ENCODE results near the gene KRT7. TPM values are rescaled to one million over a fixed set of nuclear protein-coding genes. Genes with fewer than 3 reads are reported as not detected.

KRT7 gene
- polyA plus RNA-seq, 1 of the 3 experiments (the other 2 are of a cell fraction), result 5.4 TPM

- Histone ChIP-seq H3K9me2 (no peaks in the 10 kb centered on the region), H3K9ac (no peak overlapping the region), H3K4me3 (ENCODE audit: low read depth in 2 of 2, low read length in 1 of 2) (no peak overlapping the region), H3F3A (replicated peaks; ENCODE audit: insufficient read depth) (no peaks in the 10 kb centered on the region), H3K9me3 (no peaks in the 10 kb centered on the region), H3K4me1 (ENCODE audit: control insufficient read depth in 1 of 2, insufficient read depth in 2 of 2, low read depth in 1 of 2, low read length in 1 of 2) (no peaks in the 10 kb centered on the region; a peak in 1 of 4 replicates), H3K27ac (ENCODE audit: low read depth in 2 of 2, low read length in 1 of 2) (no peak overlapping the region), H3K27me3 (ENCODE audit: insufficient read depth) (no peaks in the 10 kb centered on the region), H3K79me2 (ENCODE audit: insufficient read depth) (no peaks in the 10 kb centered on the region), H4K20me1 (ENCODE audit: insufficient read depth) (no peaks in the 10 kb centered on the region), H2AFZ (ENCODE audit: low read depth) (no peak overlapping the region), H3K4me2 (0 out of 2 replicates have a peak overlapping the region, but pooled peaks have one; percentile 18), H3K36me3 (replicated peaks in 1 of 2; ENCODE audit: control insufficient read depth in 1 of 2, insufficient read depth in 2 of 2, low read length in 1 of 2) (no peaks in the 10 kb centered on the region)
- no peak for DNase-seq
- WGBS (ENCODE audit: low lambda C conversion rate), result 100% methylated on average over 3 of the region's 3 CpGs
- TF ChIP-seq RAD21 (IDR thresholded peaks at IDR 0.05; ENCODE audit: low read length), result no peak
- TF ChIP-seq FOSL2 (IDR thresholded peaks at IDR 0.05; ENCODE audit: borderline replicate concordance, low read depth), result no peak
- no peak for TF ChIP-seq CTCF (IDR thresholded peaks at IDR 0.05)
- no peak for TF ChIP-seq NFIC (IDR thresholded peaks at IDR 0.05; ENCODE audit: borderline replicate concordance)
- TF ChIP-seq, protein P1, sequence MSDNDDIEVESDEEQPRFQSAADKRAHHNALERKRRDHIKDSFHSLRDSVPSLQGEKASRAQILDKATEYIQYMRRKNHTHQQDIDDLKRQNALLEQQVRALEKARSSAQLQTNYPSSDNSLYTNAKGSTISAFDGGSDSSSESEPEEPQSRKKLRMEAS (IDR thresholded peaks at IDR 0.05; ENCODE audit: low read depth), result no peak
- TF ChIP-seq SIN3A (IDR thresholded peaks at IDR 0.05; ENCODE audit: borderline replicate concordance, low read depth, low read length), result no peak
- no peak for TF ChIP-seq GATA2 (CRISPR knock-in tag; IDR thresholded peaks at IDR 0.05)
- POLR2A ChIA-PET, result no interaction called here
- CTCF ChIA-PET, result interaction anchor here (1.3 to 8.9 kb wide), 2 partner anchors 11 to 16 kb away, joined by 3 to 80 read pairs; partner anchors contain the start of gene KRT86
These were observed 34.2 kb downstream of the KRT7 start for GRCh38 chr12:52267266-52267665.

- Histone ChIP-seq H3K9ac (peak overlapping the region; percentile 29; the same call in 1 of the 2 replicates), H3K9me2 (no peaks in the 10 kb centered on the region), H3F3A (replicated peaks; ENCODE audit: insufficient read depth) (no peaks in the 10 kb centered on the region), H3K9me3 (no peaks in the 10 kb centered on the region), H3K27me3 (ENCODE audit: insufficient read depth) (no peaks in the 10 kb centered on the region), H3K4me3 (ENCODE audit: low read depth in 2 of 2, low read length in 1 of 2) (no peak overlapping the region), H3K79me2 (ENCODE audit: insufficient read depth) (no peaks in the 10 kb centered on the region), H3K27ac (ENCODE audit: low read depth in 2 of 2, low read length in 1 of 2) (peak overlapping the region in 1 of 2 experiments; percentile 38; a peak in 2 of 4 replicates), H3K36me3 (replicated peaks in 1 of 2; ENCODE audit: control insufficient read depth in 1 of 2, insufficient read depth in 2 of 2, low read length in 1 of 2) (no peaks in the 10 kb centered on the region), H3K4me2 (0 out of 2 replicates have a peak overlapping the region, but pooled peaks have one; percentile 18), H3K4me1 (ENCODE audit: control insufficient read depth in 1 of 2, insufficient read depth in 2 of 2, low read depth in 1 of 2, low read length in 1 of 2) (no peaks in the 10 kb centered on the region; a peak in 1 of 4 replicates), H2AFZ (ENCODE audit: low read depth) (no peak overlapping the region), H4K20me1 (ENCODE audit: insufficient read depth) (no peaks in the 10 kb centered on the region)
- ChIA-PET POLR2A (no interaction called here), CTCF (interaction anchor here (8.9 kb wide), 1 partner anchor 10 kb away, joined by 80 read pairs; the partner anchor contains the start of gene KRT86)
- DNase-seq, result no peak
- WGBS (ENCODE audit: low lambda C conversion rate), result 69% methylated on average over 3 of the region's 3 CpGs
- TF ChIP-seq JUND (IDR thresholded peaks at IDR 0.05) (no peak), SMC3 (IDR thresholded peaks at IDR 0.05; ENCODE audit: low read depth, low read length) (no peak), REST (IDR thresholded peaks at IDR 0.05; ENCODE audit: low read depth, low read length) (no peak), IRF3 (IDR thresholded peaks at IDR 0.05; ENCODE audit: low read depth, low read length) (no peak), NRF1 (IDR thresholded peaks at IDR 0.05; ENCODE audit: low read depth, low read length) (no peak), GABPA (IDR thresholded peaks at IDR 0.05; ENCODE audit: low read depth) (no peak), FOXM1 (IDR thresholded peaks at IDR 0.05; ENCODE audit: low read depth) (no peak), ZBTB33 (IDR thresholded peaks at IDR 0.05; ENCODE audit: borderline replicate concordance, low read depth) (no peak), EP300 (IDR thresholded peaks at IDR 0.05; ENCODE audit: borderline replicate concordance in 1 of 2, low read depth in 1 of 2, low read length in 1 of 2) (no peak), TEAD4 (IDR thresholded peaks at IDR 0.05; ENCODE audit: borderline replicate concordance, insufficient read depth) (no peak)
- TF ChIP-seq, protein P1 (IDR thresholded peaks at IDR 0.05; ENCODE audit: low read depth), result no peak
These were observed 34.7 kb downstream of the KRT7 start for GRCh38 chr12:52267699-52268098.

All from SK-N-SH (cell line).